Upper lobe of left lung (tissue), 4 donors: ENCODE measurements around the gene DYNAP.

Source experiments
- EP300 ChIP-seq, 4 donors: sonication (generic); formaldehyde crosslinking; IDR thresholded peaks; one replicate each; pipeline ENCODE4 v1.5.1; 2017; ENCODE audit warnings: antibody characterized with exemption in 4 of 4, control low read depth in 2 of 4
- TF ChIP-seq, protein P1 (sequence below), 6 experiments: fragments of 450-650 bp in 4 of 6; fragments of 200-600 bp in 2 of 6; sonication (generic) in 2 of 6; IDR thresholded peaks; one replicate each; pipeline ENCODE4 v1.5.1; 2016 to 2019; ENCODE audit warnings: antibody characterized with exemption in 6 of 6

GRCh38 chr18:54626779-54627178, 35.7 kb downstream of the DYNAP start:
- TF ChIP-seq, protein P1, sequence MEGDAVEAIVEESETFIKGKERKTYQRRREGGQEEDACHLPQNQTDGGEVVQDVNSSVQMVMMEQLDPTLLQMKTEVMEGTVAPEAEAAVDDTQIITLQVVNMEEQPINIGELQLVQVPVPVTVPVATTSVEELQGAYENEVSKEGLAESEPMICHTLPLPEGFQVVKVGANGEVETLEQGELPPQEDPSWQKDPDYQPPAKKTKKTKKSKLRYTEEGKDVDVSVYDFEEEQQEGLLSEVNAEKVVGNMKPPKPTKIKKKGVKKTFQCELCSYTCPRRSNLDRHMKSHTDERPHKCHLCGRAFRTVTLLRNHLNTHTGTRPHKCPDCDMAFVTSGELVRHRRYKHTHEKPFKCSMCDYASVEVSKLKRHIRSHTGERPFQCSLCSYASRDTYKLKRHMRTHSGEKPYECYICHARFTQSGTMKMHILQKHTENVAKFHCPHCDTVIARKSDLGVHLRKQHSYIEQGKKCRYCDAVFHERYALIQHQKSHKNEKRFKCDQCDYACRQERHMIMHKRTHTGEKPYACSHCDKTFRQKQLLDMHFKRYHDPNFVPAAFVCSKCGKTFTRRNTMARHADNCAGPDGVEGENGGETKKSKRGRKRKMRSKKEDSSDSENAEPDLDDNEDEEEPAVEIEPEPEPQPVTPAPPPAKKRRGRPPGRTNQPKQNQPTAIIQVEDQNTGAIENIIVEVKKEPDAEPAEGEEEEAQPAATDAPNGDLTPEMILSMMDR (IDR thresholded peaks at IDR 0.05): no peak
- TF ChIP-seq EP300 (IDR thresholded peaks at IDR 0.05): no peak
